ENCODE measurements around the gene DISC1. TPM values are rescaled to one million over a fixed set of nuclear protein-coding genes. Genes with fewer than 3 reads are reported as not detected.

Gene DISC1
- total and polyA plus RNA-seq, 8 donors = 0.42 to 6.6 (median 1.5) TPM

GRCh38 chr1:231735411-231735810, 108.8 kb downstream of the DISC1 start:
- ATAC-seq = no peak

GRCh38 chr1:231735941-231736340, 109.4 kb downstream of the DISC1 start:
- Histone ChIP-seq H3K27me3 (no peaks in the 10 kb centered on the region), H3K9me3 (no peaks in the 10 kb centered on the region), H3K27ac (no peak overlapping the region), H3K36me3 (no peaks in the 10 kb centered on the region), H3K4me3 (no peak overlapping the region), H3K4me1 (no peaks in the 10 kb centered on the region)
- TF ChIP-seq CTCF (IDR thresholded peaks at IDR 0.05) = no peak
- DNase-seq = no peak
- intact Hi-C loops (cut with DNase I) = no loop called here
- no peak for ATAC-seq
- FAIRE-seq = no peak
- 73 to 89% methylated on average over 2 of the region's 2 CpGs for WGBS, 2 donors

More at GRCh38 chr1:231735411-231735810, 108.8 kb downstream of the DISC1 start:
- FAIRE-seq (no peak), DNase-seq (no peak)
- no peaks in the 10 kb centered on the region for H3K9me3 ChIP-seq
- H3K4me3 ChIP-seq = no peak overlapping the region
- H3K4me1 ChIP-seq = no peaks in the 10 kb centered on the region
- no peaks in the 10 kb centered on the region for H3K27me3 ChIP-seq
- no peak for TF ChIP-seq CTCF (IDR thresholded peaks at IDR 0.05)
- 50 to 65% methylated on average over 3 of the region's 3 CpGs for WGBS, 2 donors
- no peak overlapping the region for H3K27ac ChIP-seq
- intact Hi-C loops (cut with DNase I) = no loop called here
- no peaks in the 10 kb centered on the region for H3K36me3 ChIP-seq

- H3K4me1 ChIP-seq = no peaks in the 10 kb centered on the region
- DNase-seq (no peak), ATAC-seq (no peak), FAIRE-seq (no peak)
- H3K27me3 ChIP-seq = no peaks in the 10 kb centered on the region
- intact Hi-C loops (cut with DNase I) = no loop called here
- H3K9me3 ChIP-seq = no peaks in the 10 kb centered on the region
- no peak overlapping the region for H3K4me3 ChIP-seq
- TF ChIP-seq CTCF (IDR thresholded peaks at IDR 0.05) = no peak
- no peak overlapping the region for H3K27ac ChIP-seq
- no peaks in the 10 kb centered on the region for H3K36me3 ChIP-seq
These were observed 109.9 kb downstream of the DISC1 start for GRCh38 chr1:231736464-231736863.

GRCh38 chr1:231738554-231738953, 112.0 kb downstream of the DISC1 start:
- H3K27ac ChIP-seq = no peak overlapping the region
- intact Hi-C loops (cut with DNase I) = no loop called here
- DNase-seq (no peak), FAIRE-seq (no peak), ATAC-seq (no peak)
- no peaks in the 10 kb centered on the region for H3K4me1 ChIP-seq
- 85 to 100% methylated on average over 1 of the region's 1 CpG for WGBS, 2 donors
- no peak for TF ChIP-seq CTCF (IDR thresholded peaks at IDR 0.05)
- H3K36me3 ChIP-seq = no peaks in the 10 kb centered on the region
- H3K9me3 ChIP-seq = no peaks in the 10 kb centered on the region
- H3K4me3 ChIP-seq = no peak overlapping the region
- no peaks in the 10 kb centered on the region for H3K27me3 ChIP-seq

GRCh38 chr1:231743966-231744365, 117.4 kb downstream of the DISC1 start:
- no peak for ATAC-seq
- no peak for FAIRE-seq

More at GRCh38 chr1:231743966-231744365, 117.4 kb downstream of the DISC1 start:
- Histone ChIP-seq H3K27ac (no peak overlapping the region), H3K4me1 (no peaks in the 10 kb centered on the region), H3K27me3 (no peaks in the 10 kb centered on the region), H3K4me3 (no peak overlapping the region), H3K9me3 (no peaks in the 10 kb centered on the region), H3K36me3 (no peaks in the 10 kb centered on the region)
- no peak for DNase-seq
- WGBS, 2 donors = 69 to 77% methylated on average over 4 of the region's 4 CpGs
- no peak for TF ChIP-seq CTCF (IDR thresholded peaks at IDR 0.05)
- intact Hi-C loops (cut with DNase I) = no loop called here
